ENCODE data around the gene ABCA8.

DNA sequence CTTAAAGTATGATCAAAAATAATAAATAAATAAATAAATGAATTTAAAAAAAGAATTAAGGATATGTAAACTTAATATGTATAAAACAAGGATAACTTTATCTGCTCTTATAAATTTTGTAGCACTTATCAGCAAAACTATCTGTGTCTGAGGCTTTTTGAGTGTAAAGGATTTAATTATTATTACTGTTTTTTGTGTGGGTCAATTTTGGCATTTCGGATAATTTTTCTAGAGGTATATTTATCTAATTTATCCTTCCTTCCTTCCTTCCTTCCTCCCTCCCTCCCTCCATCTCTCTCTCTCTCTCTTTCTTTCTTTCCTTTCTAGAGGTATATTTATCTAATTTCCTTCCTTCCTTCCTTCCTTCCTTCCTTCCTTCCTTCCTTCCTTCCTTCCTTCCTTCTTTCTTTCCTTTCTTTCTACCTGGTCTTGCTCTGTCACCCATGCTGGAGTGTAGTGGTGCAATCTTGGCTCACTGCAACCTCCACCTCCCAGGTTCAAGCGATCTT, 120.8 kb downstream of the ABCA8 start:
- TF ChIP-seq NFRKB (IDR thresholded peaks at IDR 0.05): no peak
- no peak for TF ChIP-seq LEF1 (IDR thresholded peaks at IDR 0.05; ENCODE audit: borderline replicate concordance)
- no peak for TF ChIP-seq SUZ12 (IDR thresholded peaks at IDR 0.05)
- no peak for TF ChIP-seq SP1 (IDR thresholded peaks at IDR 0.05)
- no peak for TF ChIP-seq BHLHE40 (IDR thresholded peaks at IDR 0.05; ENCODE audit: borderline replicate concordance)
- TF ChIP-seq HDGF (IDR thresholded peaks at IDR 0.05; ENCODE audit: borderline replicate concordance): no peak
- no peak for TF ChIP-seq CTBP1 (IDR thresholded peaks at IDR 0.05; ENCODE audit: borderline replicate concordance)

Measured in HEK293T (cell line).